GM12864 (cell line): ENCODE measurements around the gene LENG9.

ENCODE experiments used
- DNase-seq: peaks from one replicate; pipeline ENCODE4 v3.0.0-alpha.2; 2011; ENCODE audit warnings: low read depth
- H3K4me3 ChIP-seq: 2 replicates; pipeline ENCODE4 v1.5.1; 2011; ENCODE audit warnings: mild to moderate bottlenecking, low read depth, low read length, control low read depth
- TF ChIP-seq, protein P1 (sequence below): IDR thresholded peaks from 2 replicates; pipeline ENCODE4 v1.5.1; 2011; ENCODE audit warnings: low read depth, mild to moderate bottlenecking, moderate library complexity, low read length, control low read depth, inconsistent platforms; ENCODE audit errors: missing control alignments

The LENG9 gene

DNA sequence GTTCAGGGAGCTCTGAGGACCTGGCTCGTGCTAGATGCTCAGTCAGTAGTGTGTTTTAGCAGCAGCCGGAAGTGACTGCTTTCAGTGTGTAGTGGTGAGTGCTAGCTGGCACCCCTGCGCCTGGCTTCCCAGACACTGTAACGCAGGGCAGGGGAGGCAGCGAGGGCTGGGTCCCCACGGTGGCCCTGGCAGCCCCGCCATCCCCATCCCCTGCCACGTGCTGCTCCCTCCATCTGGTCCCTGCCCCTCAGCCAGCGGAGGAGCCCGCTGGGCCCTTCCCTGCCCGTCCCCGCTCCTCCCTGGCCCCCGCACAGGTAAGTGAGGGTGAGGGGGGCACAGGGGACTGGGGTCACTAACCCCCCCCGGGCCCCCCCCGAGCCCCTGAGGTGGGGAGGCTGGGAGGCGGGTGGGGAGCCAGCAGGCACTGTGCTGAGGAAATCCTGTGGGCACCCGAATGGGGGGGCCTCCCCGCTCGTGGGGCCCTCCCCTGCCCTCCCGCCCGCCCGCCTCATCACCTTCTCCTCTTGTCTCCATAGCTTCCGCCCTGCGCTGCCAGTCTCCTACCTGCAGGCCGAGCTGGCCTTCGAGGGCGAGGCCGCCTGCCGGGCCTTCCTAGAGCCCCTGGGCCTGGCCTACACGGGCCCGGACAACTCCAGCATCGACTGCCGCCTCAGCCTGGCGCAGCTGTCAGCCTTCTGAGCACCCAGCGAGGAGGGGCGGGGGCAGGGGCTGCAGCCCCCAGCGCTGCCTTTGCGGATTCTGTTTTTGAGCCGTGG, 3.2 kb downstream of the LENG9 start:
- H3K4me3 ChIP-seq, result no peak overlapping the region
- TF ChIP-seq, protein P1, sequence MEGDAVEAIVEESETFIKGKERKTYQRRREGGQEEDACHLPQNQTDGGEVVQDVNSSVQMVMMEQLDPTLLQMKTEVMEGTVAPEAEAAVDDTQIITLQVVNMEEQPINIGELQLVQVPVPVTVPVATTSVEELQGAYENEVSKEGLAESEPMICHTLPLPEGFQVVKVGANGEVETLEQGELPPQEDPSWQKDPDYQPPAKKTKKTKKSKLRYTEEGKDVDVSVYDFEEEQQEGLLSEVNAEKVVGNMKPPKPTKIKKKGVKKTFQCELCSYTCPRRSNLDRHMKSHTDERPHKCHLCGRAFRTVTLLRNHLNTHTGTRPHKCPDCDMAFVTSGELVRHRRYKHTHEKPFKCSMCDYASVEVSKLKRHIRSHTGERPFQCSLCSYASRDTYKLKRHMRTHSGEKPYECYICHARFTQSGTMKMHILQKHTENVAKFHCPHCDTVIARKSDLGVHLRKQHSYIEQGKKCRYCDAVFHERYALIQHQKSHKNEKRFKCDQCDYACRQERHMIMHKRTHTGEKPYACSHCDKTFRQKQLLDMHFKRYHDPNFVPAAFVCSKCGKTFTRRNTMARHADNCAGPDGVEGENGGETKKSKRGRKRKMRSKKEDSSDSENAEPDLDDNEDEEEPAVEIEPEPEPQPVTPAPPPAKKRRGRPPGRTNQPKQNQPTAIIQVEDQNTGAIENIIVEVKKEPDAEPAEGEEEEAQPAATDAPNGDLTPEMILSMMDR, result no peak
- DNase-seq, result no peak

DNA sequence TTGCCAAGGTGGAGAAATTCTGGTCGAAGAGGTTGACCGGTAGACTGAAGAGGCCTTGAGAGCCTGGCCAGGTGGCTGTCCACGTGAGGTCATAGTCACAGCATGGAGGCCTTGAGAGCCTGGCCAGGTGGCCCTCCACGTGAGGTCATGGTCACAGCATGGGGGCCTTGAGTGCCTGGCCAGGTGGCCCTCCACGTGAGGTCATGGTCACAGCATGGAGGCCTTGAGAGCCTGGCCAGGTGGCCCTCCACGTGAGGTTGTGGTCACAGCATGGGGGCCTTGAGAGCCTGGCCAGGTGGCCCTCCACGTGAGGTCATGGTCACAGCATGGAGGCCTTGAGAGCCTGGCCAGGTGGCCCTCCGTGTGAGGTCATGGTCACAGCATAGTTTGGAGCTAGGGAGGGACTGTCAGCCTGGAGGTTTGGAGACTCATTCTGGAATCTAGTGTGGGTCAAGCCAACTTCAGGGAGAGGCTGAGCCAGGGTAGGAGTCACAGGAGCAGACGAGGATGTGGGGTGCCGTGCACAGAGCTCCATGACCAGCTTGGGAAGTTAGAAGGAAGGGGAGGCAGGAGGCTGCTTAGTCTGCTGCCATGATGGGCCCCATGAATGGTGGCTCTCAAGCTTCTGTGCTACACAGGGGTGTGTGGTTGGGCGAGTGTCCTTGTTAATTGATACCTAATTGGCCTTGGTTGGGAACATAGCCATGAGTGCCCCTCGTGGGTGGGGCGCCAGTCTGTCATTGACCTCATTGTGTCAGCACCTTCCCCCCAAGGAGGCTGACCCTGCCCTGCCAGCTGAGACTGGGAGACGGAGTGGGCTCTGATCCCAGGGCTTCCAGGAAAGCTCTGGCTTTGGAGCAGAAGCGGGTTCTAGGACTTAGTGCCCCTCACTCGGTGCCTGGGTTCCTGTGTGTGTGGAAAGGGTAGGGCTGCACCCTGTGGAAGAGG, 4.0 kb downstream of the LENG9 start:
- TF ChIP-seq, protein P1, result no peak
- DNase-seq, result no peak
- no peak overlapping the region for H3K4me3 ChIP-seq

DNA sequence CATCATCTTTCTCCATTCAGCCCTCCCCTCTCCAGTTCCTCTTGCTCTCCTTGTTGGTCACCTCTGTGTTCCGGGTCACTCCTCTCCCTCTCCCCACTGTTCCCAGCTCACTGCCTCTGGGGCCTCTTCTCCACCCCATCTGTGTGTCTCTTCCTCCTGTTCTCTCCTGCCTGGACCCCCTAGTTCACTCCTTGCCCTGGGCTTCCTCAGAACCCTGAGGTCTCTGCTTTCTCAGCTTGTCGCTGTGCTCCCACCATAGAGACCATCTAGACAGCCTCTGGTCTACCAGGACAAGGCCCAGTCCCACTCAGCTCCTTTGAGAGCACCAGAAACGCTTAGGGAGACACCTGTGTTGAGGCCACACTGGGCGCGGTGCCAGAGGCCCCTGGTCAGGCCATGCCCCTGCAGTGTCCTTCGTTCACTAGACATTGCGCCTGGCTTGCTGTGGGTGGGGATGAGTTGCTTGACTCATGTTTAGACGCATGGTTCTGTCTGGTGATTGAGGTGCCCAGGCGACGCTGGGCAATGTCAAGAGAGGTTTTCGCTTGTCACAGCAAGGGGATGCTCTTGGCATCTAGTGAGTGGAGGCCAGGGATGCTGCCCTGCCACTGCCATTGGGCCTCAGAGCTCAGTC, 4.8 kb downstream of the LENG9 start:
- H3K4me3 ChIP-seq, result no peak overlapping the region
- DNase-seq, result no peak
- TF ChIP-seq, protein P1, result no peak

DNA sequence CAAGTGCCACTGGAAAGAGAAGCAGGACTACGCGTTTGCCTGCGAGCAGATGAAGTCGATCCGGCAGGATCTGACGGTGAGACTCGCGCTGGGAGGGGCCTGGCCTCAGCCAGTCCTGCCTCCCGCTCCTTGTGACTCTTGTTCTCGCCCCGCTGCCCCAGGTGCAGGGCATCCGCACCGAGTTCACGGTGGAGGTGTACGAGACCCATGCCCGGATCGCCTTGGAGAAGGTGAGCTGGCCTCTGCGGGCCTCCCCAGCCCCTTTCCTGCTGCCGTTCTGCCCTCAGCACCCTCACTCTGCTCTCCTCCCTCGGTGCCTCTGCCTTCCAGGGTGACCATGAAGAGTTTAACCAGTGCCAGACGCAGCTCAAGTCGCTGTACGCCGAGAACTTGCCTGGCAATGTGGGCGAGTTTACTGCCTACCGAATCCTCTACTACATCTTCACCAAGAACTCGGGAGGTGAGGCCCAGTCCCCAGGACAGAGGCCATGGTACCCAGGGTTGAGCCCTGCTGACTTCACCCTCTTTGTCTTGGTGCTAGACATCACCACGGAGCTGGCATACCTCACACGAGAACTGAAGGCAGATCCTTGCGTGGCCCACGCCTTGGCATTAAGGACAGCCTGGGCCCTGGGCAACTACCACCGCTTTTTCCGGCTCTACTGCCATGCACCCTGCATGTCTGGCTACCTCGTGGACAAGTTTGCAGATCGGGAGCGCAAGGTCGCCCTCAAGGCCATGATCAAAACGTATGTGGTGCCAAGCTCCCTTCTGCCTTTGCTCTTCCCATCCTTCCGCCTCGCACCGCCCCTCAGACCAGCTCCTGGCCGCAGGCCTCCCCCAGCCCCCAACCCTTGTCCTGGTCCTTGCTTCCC, 5.6 kb downstream of the LENG9 start:
- H3K4me3 ChIP-seq, result no peak overlapping the region
- no peak for DNase-seq
- TF ChIP-seq, protein P1, result no peak

DNA sequence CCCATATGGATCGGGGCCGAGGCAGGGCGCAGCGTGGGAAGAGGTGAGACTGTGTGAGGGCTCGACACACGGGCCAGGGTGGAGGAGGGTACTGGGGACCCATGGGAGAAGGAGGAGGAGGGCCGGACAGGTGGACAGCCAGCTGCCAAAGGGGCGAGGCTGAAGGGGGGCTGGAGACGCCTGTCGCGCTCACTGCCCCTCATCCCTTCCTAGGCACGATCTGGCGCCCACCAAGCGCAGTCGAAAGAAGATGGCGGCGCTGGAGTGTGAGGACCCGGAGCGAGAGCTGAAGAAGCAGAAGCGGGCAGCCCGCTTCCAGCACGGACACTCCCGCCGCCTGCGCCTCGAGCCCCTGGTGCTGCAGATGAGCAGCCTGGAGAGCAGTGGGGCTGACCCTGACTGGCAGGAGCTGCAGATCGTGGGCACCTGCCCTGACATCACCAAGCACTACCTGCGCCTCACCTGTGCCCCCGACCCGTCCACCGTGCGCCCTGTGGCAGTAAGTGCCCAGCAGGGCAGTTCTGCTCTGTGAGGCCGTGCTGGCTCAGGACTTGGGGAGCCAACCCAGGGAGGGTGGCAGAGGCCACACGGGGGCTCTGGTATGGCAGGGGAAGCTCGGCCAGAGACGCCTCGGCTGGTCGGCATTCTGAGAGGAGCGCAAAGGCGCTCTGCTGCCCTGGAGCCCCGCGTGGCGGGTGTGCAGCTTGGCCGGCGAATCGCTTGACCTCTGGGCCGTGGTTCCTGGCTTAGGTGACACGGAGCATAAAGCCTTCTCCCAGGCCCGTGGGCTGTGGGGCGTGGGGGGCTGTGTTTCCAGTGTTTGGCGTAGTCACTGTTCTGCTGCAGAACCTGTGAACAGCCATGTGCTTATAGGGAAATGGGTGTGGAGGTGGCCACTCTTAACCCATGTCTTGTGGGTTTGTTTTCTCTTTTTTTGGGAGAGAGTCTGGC, 6.9 kb downstream of the LENG9 start:
- H3K4me3 ChIP-seq, result no peak overlapping the region
- no peak for DNase-seq
- TF ChIP-seq, protein P1, result no peak
